Activated naive CD8-positive, alpha-beta T cell treated with anti-CD3 and anti-CD28 coated beads, Interleukin-2, amount 10 ng/mL, durations not matched to agents 7 days and 5 days (primary cell): Measurements from ENCODE around the gene CASP7. TPM values are rescaled to one million over a fixed set of nuclear protein-coding genes. Genes with fewer than 3 reads are reported as not detected.
"Not testable (repeated sequence)": the region's sequence is repeated elsewhere in the genome, so short reads cannot be mapped to it uniquely, and the experiment has no call there.

Experiments
- ATAC-seq: fragments of 150-1000 bp; cut with Tn5 transposase; one replicate; pipeline ENCODE4 v1.10.0; 2021; ENCODE audit warnings: low read depth, moderate library complexity
- POLR2A ChIA-PET: fragments of 350-600 bp; sonication (Branson Sonifier 250); formaldehyde crosslinking; loops from one replicate; lab custom pipeline; 2021; ENCODE audit warnings: antibody characterized with exemption; lab: Charles Lee
- DNase-seq: peaks from one replicate; pipeline ENCODE4 v3.0.0; 2021
- H3K27ac Mint-ChIP-seq: one replicate; pipeline ENCODE4 v1.8.0; 2022; ENCODE audit warnings: mild to moderate bottlenecking, mixed read lengths
- H3K27me3 Mint-ChIP-seq: one replicate; pipeline ENCODE4 v1.8.0; 2022; ENCODE audit warnings: mild to moderate bottlenecking, moderate library complexity, mixed read lengths
- H3K36me3 Mint-ChIP-seq: one replicate; pipeline ENCODE4 v1.8.0; 2021; ENCODE audit warnings: mild to moderate bottlenecking, mixed read lengths
- H3K4me1 Mint-ChIP-seq: one replicate; pipeline ENCODE4 v1.8.0; 2021; ENCODE audit warnings: mixed read lengths
- H3K4me3 Mint-ChIP-seq: one replicate; pipeline ENCODE4 v1.8.0; 2022; ENCODE audit warnings: mild to moderate bottlenecking, moderate library complexity, mixed read lengths
- H3K9me3 Mint-ChIP-seq: one replicate; pipeline ENCODE4 v1.8.0; 2021; ENCODE audit warnings: mixed read lengths
- microRNA-seq: library from miRNA; unstranded; fragments of <30 nt; microRNA quantifications from one replicate; pipeline ENCODE4 v1.2.0, GENCODE V29; 2022
- total RNA-seq, 2 experiments: library from RNA; stranded (reverse); gene quantifications; one replicate each; pipeline ENCODE4 v1.2.3, GENCODE V29; 2021

Gene CASP7
- total RNA-seq, 2 experiments from 2014 or later = 32.6 to 35.9 TPM

DNA sequence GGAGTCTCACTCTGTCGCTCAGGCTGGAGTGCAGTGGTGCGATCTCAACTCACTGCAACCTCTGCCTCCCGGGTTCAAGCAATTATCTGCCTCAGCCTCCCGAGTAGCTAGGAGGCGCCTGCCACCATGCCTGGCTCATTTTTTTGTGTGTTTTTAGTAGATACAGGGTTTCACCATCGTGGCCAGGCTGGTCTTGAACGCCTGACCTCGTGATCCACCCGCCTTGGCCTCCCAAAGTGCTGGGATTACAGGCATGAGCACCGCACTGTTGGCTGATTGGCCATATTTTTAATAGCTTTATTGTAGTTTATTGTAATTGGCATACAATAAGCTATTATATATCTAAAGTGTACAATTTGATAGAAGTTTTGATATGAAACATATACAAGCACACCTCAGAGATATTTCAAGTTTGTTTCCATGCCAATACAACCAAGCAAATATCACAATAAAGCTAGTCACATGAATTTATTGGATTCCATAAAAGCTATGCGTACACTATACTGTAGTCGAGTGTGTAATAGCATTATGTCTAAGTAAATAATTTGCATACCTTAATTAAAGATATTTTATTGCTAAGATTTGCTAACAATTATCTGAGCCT lies 77.3 kb downstream of the CASP7 start:
- H3K9me3 Mint-ChIP-seq = no peaks in the 10 kb centered on the region
- no peaks in the 10 kb centered on the region for H3K4me1 Mint-ChIP-seq
- POLR2A ChIA-PET = no interaction called here
- no peak overlapping the region for H3K27ac Mint-ChIP-seq
- no peak for DNase-seq
- no peak overlapping the region for H3K4me3 Mint-ChIP-seq
- no peaks in the 10 kb centered on the region for H3K36me3 Mint-ChIP-seq
- peaks cover 39% of the 10 kb centered on the region for H3K27me3 Mint-ChIP-seq
- ATAC-seq = no peak

DNA sequence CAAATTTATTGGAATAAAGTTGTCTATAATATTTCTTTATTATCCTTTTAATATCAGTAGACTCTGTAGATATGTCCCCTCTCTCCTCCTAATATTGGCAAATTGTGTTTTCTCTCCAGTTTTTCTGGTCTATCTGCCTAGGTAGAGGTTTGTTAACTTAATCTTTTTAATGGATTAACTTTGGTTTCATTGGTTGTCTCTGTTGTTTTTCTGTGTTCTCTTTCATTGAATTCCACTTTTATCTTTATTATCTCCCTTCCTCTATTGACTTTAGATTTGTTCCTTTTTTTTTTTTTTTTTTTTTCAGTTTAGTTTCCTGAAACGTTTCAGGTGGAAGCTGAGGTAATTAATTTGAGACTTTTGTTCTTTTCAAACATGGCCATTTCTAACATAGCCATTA lies 82.4 kb downstream of the CASP7 start:
- H3K4me1 Mint-ChIP-seq = no peaks in the 10 kb centered on the region
- H3K4me3 Mint-ChIP-seq = no peak overlapping the region
- H3K27ac Mint-ChIP-seq = no peak overlapping the region
- no peaks in the 10 kb centered on the region for H3K36me3 Mint-ChIP-seq
- ATAC-seq (no peak), DNase-seq (no peak)
- H3K27me3 Mint-ChIP-seq = peaks cover 61% of the 10 kb centered on the region
- POLR2A ChIA-PET = no interaction called here
- H3K9me3 Mint-ChIP-seq = peaks cover 1% of the 10 kb centered on the region

DNA sequence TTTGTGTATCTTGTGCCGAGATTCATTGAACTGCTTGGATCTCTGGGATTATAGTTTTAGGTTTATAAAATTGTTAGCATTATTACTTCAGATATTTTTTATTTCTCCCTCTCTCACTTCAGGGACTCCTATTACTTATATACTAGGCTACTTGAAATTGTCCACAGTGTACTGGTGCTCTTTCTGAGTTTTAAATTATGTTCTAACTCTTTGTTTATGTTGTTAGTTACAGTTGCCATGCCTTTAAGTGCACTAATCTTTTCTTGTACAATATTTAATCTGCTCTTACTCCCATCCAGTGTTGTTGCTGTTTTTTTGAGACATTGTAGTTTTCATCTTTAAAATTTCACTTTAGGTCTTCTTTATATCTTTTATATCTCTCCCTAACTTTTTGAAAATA lies 84.9 kb downstream of the CASP7 start:
- ATAC-seq = no peak
- H3K27me3 Mint-ChIP-seq = peaks cover 56% of the 10 kb centered on the region
- H3K4me3 Mint-ChIP-seq = no peak overlapping the region
- peaks cover 1% of the 10 kb centered on the region for H3K9me3 Mint-ChIP-seq
- no peaks in the 10 kb centered on the region for H3K4me1 Mint-ChIP-seq
- H3K27ac Mint-ChIP-seq = no peak overlapping the region
- no peaks in the 10 kb centered on the region for H3K36me3 Mint-ChIP-seq
- DNase-seq = no peak
- POLR2A ChIA-PET = no interaction called here

DNA sequence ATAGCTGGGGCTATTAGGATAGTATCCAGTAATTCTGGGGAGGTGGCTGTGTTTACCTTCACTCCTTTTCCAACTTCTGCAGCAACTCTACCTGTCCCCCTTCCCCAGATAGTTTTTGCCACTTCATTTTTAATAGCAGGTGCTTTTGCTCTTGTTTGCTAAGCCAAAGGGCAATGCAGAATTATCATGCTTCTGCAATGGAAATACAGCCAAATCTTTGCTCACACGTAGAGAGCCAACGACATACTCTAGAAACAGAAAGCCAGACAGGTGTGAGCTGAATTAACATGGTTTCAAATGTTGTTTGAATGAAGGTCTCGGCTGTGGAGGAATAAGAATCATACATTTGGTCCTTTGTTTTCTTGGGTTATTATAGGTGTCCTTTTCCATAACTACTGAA lies 86.2 kb downstream of the CASP7 start:
- Mint-ChIP-seq H3K4me1 (no peaks in the 10 kb centered on the region), H3K9me3 (peaks cover 1% of the 10 kb centered on the region), H3K36me3 (no peaks in the 10 kb centered on the region), H3K4me3 (no peak overlapping the region), H3K27me3 (peaks cover 50% of the 10 kb centered on the region), H3K27ac (no peak overlapping the region)
- no peak for ATAC-seq
- POLR2A ChIA-PET = no interaction called here
- no peak for DNase-seq

DNA sequence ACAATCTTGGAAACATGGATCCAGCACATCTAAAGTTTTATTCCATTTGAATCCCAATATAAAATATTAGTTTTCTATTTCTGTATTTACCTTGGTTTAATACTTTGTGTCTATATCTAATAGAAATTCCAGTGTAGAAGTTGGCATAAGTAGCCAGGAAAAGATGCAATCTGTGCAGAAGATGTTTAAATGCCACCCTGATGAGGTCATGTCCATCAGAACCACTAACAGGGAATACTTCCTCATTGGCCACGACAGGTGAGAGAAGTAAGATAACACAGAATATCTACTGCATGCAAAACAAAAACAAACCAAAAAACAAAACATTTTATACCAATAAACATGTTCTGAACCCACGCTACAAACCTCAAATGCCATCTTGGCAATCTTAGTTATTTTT lies 87.5 kb downstream of the CASP7 start:
- ATAC-seq (no peak), DNase-seq (no peak)
- Mint-ChIP-seq H3K9me3 (peaks cover 1% of the 10 kb centered on the region), H3K4me1 (no peaks in the 10 kb centered on the region), H3K27me3 (peaks cover 45% of the 10 kb centered on the region), H3K36me3 (no peaks in the 10 kb centered on the region), H3K27ac (no peak overlapping the region), H3K4me3 (no peak overlapping the region)
- POLR2A ChIA-PET = no interaction called here

DNA sequence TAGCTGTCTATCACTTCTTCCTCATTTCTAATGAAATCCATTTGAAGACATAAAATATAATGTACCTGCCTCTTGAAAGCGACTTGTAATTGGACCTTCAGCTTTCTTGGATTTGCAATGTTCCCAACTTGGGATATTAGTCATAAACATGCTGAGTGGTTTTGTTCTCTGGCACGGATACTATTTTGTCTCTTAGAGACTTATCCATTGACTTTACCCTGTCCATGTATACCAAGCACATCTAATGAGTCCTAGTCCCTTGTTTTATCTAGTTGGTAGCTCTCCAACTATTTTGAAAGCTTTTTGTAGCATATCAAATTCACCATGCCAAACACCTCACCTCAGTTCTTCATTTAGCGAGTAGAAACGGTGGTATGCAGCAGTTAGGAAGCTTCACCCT lies 90.6 kb downstream of the CASP7 start:
- POLR2A ChIA-PET = no interaction called here
- ATAC-seq (no peak), DNase-seq (no peak)
- H3K27ac Mint-ChIP-seq = no peak overlapping the region
- no peaks in the 10 kb centered on the region for H3K4me1 Mint-ChIP-seq
- no peaks in the 10 kb centered on the region for H3K36me3 Mint-ChIP-seq
- no peak overlapping the region for H3K4me3 Mint-ChIP-seq
- H3K9me3 Mint-ChIP-seq = no peaks in the 10 kb centered on the region
- peaks cover 25% of the 10 kb centered on the region for H3K27me3 Mint-ChIP-seq

DNA sequence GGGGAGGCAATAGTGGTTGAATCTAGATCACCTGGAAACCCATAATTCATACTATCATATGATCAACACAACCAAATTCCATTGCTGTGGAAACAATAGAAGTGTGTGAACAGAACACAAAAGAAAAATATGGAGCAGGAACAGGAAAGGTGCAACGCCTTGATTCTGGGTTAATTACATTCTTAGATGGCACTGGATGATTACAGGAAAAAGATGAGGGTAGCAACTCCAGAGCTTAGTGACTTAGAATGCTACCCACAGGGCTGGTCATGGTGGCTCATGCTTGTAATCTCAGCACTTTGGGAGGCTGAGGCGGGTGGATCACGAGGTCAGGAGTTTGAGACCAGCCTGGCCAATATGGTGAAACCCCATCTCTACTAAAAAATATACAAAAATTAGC lies 91.4 kb downstream of the CASP7 start:
- H3K27ac Mint-ChIP-seq, H3K4me3 Mint-ChIP-seq, ATAC-seq, H3K4me1 Mint-ChIP-seq, H3K36me3 Mint-ChIP-seq, DNase-seq, POLR2A ChIA-PET, H3K9me3 Mint-ChIP-seq: not testable (repeated sequence)
- peaks cover 27% of the 10 kb centered on the region for H3K27me3 Mint-ChIP-seq

DNA sequence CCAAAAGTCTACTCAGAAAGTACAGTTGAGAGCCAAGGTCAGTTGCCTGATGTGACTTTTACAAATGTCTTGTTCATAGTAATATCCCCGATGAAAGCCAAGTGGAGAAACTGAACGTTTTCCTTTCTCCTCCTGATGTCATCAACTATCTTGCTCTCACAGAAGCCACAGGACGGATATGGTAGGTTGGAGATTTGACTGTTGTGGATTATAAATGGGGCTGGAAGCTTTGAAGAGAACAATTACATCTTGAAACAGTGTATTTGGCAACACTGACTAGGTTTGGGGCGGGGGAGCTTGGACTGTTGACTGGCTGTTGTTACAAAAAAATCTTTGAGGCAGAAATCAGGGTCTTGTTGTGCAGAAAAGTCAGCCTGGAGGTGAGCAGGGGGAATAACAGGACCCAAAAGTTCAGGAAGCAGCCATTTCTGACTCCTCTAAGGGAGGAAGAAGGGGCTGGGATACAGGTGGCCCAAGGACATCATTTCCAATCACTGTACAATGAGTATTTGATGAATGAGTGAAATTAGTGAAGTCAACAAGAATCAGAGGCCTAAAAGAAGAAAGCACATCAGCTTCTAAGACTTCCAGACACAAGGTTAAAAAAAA lies 96.1 kb downstream of the CASP7 start:
- Mint-ChIP-seq H3K4me1 (no peaks in the 10 kb centered on the region), H3K27me3 (peaks cover 20% of the 10 kb centered on the region), H3K4me3 (no peak overlapping the region), H3K36me3 (no peaks in the 10 kb centered on the region), H3K27ac (no peak overlapping the region), H3K9me3 (no peaks in the 10 kb centered on the region)
- POLR2A ChIA-PET = no interaction called here
- DNase-seq (no peak), ATAC-seq (no peak)

DNA sequence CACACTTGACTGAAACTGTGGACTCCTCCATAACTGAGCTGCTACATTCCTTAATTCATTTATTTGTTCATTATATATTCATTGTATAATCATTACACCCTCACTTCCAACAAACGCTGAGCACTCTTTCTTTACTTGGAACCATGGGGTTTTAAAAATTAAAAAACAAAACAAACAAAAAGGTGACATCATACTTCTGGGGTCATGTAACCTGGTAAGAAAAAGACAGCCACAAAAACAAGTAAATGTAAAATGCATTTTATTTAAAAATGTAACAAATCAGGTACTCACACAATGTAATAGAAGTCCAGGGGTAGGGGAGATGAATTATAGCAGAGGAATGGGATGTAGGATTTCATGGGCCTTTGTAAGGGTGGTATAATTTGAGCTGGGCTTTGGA lies 96.8 kb downstream of the CASP7 start:
- ATAC-seq (no peak), DNase-seq (no peak)
- H3K4me1 Mint-ChIP-seq = no peaks in the 10 kb centered on the region
- POLR2A ChIA-PET = no interaction called here
- H3K4me3 Mint-ChIP-seq = no peak overlapping the region
- H3K9me3 Mint-ChIP-seq = no peaks in the 10 kb centered on the region
- peaks cover 20% of the 10 kb centered on the region for H3K27me3 Mint-ChIP-seq
- no peak overlapping the region for H3K27ac Mint-ChIP-seq
- H3K36me3 Mint-ChIP-seq = no peaks in the 10 kb centered on the region

Small RNA genes within 50 kb of the gene (microRNA-seq; reads per million reads assigned to microRNA genes)
- not detected for gene MIR4483

Other genes starting within 250 kb of the CASP7 start
- gene HABP2, start 126.9 kb upstream of the CASP7 start, total RNA-seq = not detected
- not detected for gene NRAP, start 15.9 kb upstream of the CASP7 start, total RNA-seq
- not detected for gene PLEKHS1, start 71.8 kb downstream of the CASP7 start, total RNA-seq
- 10 to 100 TPM; 12.2 to 12.8 TPM for gene DCLRE1A, start 174.2 kb downstream of the CASP7 start, total RNA-seq
- 10 to 100 TPM; 26.3 to 26.5 TPM for gene NHLRC2, start 174.7 kb downstream of the CASP7 start, total RNA-seq